Liver (tissue), 9 donors: ENCODE results near the gene TTC34. TPM values are rescaled to one million over a fixed set of nuclear protein-coding genes. Genes with fewer than 3 reads are reported as not detected.

Experiments used
- DNase-seq: peaks from one replicate; pipeline ENCODE4 v3.0.0-alpha.2; 2017; ENCODE audit warnings: low spot score
- H3K27ac ChIP-seq, 2 donors: one replicate each; pipeline ENCODE4 v1.7.0; 2013; ENCODE audit warnings: inconsistent platforms in 2 of 2, low read length in 2 of 2, control low read depth in 1 of 2, low read depth in 1 of 2, mild to moderate bottlenecking in 1 of 2
- H3K27me3 ChIP-seq, 4 donors: one replicate each; pipeline versions ENCODE4 v1.6.1 to v1.7.0; 2013; ENCODE audit warnings: low read length in 3 of 4, inconsistent platforms in 1 of 4, mild to moderate bottlenecking in 1 of 4, moderate library complexity in 1 of 4; ENCODE audit not compliant: control insufficient read depth in 4 of 4, insufficient read depth in 4 of 4
- H3K36me3 ChIP-seq, 4 donors: one replicate each; pipeline versions ENCODE4 v1.6.1 to v1.7.0; 2013; ENCODE audit warnings: low read length in 3 of 4, mild to moderate bottlenecking in 3 of 4, low read depth in 1 of 4, moderate library complexity in 1 of 4; ENCODE audit not compliant: control insufficient read depth in 4 of 4, insufficient read depth in 3 of 4
- H3K4me1 ChIP-seq, 4 donors: one replicate each; pipeline versions ENCODE4 v1.6.1 to v1.7.0; 2013; ENCODE audit warnings: low read length in 3 of 4, mild to moderate bottlenecking in 3 of 4, moderate library complexity in 1 of 4; ENCODE audit not compliant: control insufficient read depth in 4 of 4, insufficient read depth in 4 of 4
- H3K4me3 ChIP-seq, 3 donors: one replicate each; pipeline versions ENCODE4 v1.6.1 to v1.7.0; 2013; ENCODE audit warnings: low read length in 3 of 3, control low read depth in 1 of 3, low read depth in 1 of 3, mild to moderate bottlenecking in 1 of 3
- H3K9ac ChIP-seq, 2 donors: one replicate each; pipeline ENCODE4 v1.7.0; 2013; ENCODE audit warnings: low read length in 2 of 2, mild to moderate bottlenecking in 2 of 2, moderate library complexity in 2 of 2, control low read depth in 1 of 2, low read depth in 1 of 2
- H3K9me3 ChIP-seq, 4 donors: one replicate each; pipeline versions ENCODE4 v1.6.1 to v1.7.0; 2013; ENCODE audit warnings: low read length in 3 of 4; ENCODE audit not compliant: control insufficient read depth in 4 of 4
- CTCF ChIP-seq: fragments of 150-350 bp; IDR thresholded peaks from 2 replicates; pipeline ENCODE4 v1.5.1; 2017; ENCODE audit warnings: improper control_type of control experiment, low read depth, low read length; ENCODE audit not compliant: missing input control
- EGR1 ChIP-seq, 2 donors: IDR thresholded peaks; 2 replicates each; pipeline ENCODE4 v1.6.1; 2016 to 2018; ENCODE audit warnings: antibody characterized with exemption in 2 of 2, low read depth in 2 of 2
- FOXA1 ChIP-seq: IDR thresholded peaks from 2 replicates; pipeline ENCODE4 v1.6.1; 2016; ENCODE audit warnings: antibody characterized with exemption
- FOXA2 ChIP-seq: IDR thresholded peaks from 2 replicates; pipeline ENCODE4 v1.6.1; 2016; ENCODE audit warnings: antibody characterized with exemption
- GABPA ChIP-seq, 2 donors: IDR thresholded peaks in 1 of 2; conservative IDR thresholded peaks in 1 of 2; 2 replicates each; pipeline ENCODE4 v1.6.1; 2016; ENCODE audit warnings: antibody characterized with exemption in 2 of 2, mild to moderate bottlenecking in 1 of 2, moderate library complexity in 1 of 2
- HNF4G ChIP-seq: IDR thresholded peaks from 2 replicates; pipeline ENCODE4 v1.6.1; 2016; ENCODE audit warnings: antibody characterized with exemption
- JUND ChIP-seq, 2 donors: IDR thresholded peaks; 2 replicates each; pipeline ENCODE4 v1.6.1; 2016; ENCODE audit warnings: antibody characterized with exemption in 2 of 2
- MAX ChIP-seq: IDR thresholded peaks from 2 replicates; pipeline ENCODE4 v1.6.1; 2016; ENCODE audit warnings: antibody characterized with exemption
- NR2F2 ChIP-seq: IDR thresholded peaks from 2 replicates; pipeline ENCODE4 v1.6.1; 2016; ENCODE audit warnings: antibody characterized with exemption
- REST ChIP-seq: IDR thresholded peaks from 2 replicates; pipeline ENCODE4 v1.6.1; 2016; ENCODE audit warnings: antibody characterized with exemption, mild to moderate bottlenecking
- RXRA ChIP-seq, 2 donors: IDR thresholded peaks; 2 replicates each; pipeline ENCODE4 v1.6.1; 2017 to 2018; ENCODE audit warnings: antibody characterized with exemption in 2 of 2, mild to moderate bottlenecking in 1 of 2
- SP1 ChIP-seq: IDR thresholded peaks from 2 replicates; pipeline ENCODE4 v1.6.1; 2018; ENCODE audit warnings: antibody characterized with exemption, mild to moderate bottlenecking
- TAF1 ChIP-seq: conservative IDR thresholded peaks from 2 replicates; pipeline ENCODE4 v1.6.1; 2016; ENCODE audit warnings: antibody characterized with exemption, mild to moderate bottlenecking
- YY1 ChIP-seq: IDR thresholded peaks from 2 replicates; pipeline ENCODE4 v1.6.1; 2016; ENCODE audit warnings: antibody characterized with exemption, mild to moderate bottlenecking
- WGBS: extraction: QIAGEN DNeasy Blood & Tissue Kit; methylation state at CpG from one replicate; pipeline ENCODE4 v1.1.7; 2013; 5-methylcytosine and 5-hydroxymethylcytosine counted together
- polyA plus RNA-seq, 2 donors: library from polyadenylated mRNA; stranded (reverse) in 1 of 2; unstranded in 1 of 2; fragments of 200-250 nt in 1 of 2; fragments of >200 nt in 1 of 2; fragmentation: Nextera tagmentation in 1 of 2; extraction: Ambion mirVana in 1 of 2; gene quantifications; one replicate each; pipeline versions ENCODE4 v1.2.1 to v1.2.3, GENCODE V29; 2013 to 2015
- total RNA-seq, 2 donors: library from RNA; depleted of rRNA; stranded (reverse); fragments of >200 nt; gene quantifications; one replicate each; pipeline ENCODE4 v1.2.3, GENCODE V29; 2014
- TF ChIP-seq, protein P1 (sequence below): IDR thresholded peaks from 2 replicates; pipeline ENCODE4 v1.6.1; 2016; ENCODE audit warnings: antibody characterized with exemption
- TF ChIP-seq, protein P2 (sequence below): IDR thresholded peaks from 2 replicates; pipeline ENCODE4 v1.6.1; 2016; ENCODE audit warnings: antibody characterized with exemption
- donor health status: healthy.
- donor health status: healthy.
- donor health status: healthy.
- donor health status: healthy.
- donor health status: healthy.

TTC34 gene
- total and polyA plus RNA-seq, 4 donors, result 0.01 to 0.25 (median 0.08) TPM; not detected in 1

- Histone ChIP-seq H3K27ac (no peak within 1 kb of the TSS), H3K4me3 (no peak within 1 kb of the TSS), H3K4me1 (no peaks in the 10 kb centered on the region), H3K9me3 (peaks cover 0 to 14% (median 8%) of the 10 kb centered on the region in 4 donors), H3K9ac (no peak within 1 kb of the TSS), H3K36me3 (no peaks in the 10 kb centered on the region), H3K27me3 (peaks cover 0 to 7% (median 2%) of the 10 kb centered on the region in 4 donors)
- 80% methylated on average over 16 of the region's 16 CpGs for WGBS
- TF ChIP-seq, protein P1, sequence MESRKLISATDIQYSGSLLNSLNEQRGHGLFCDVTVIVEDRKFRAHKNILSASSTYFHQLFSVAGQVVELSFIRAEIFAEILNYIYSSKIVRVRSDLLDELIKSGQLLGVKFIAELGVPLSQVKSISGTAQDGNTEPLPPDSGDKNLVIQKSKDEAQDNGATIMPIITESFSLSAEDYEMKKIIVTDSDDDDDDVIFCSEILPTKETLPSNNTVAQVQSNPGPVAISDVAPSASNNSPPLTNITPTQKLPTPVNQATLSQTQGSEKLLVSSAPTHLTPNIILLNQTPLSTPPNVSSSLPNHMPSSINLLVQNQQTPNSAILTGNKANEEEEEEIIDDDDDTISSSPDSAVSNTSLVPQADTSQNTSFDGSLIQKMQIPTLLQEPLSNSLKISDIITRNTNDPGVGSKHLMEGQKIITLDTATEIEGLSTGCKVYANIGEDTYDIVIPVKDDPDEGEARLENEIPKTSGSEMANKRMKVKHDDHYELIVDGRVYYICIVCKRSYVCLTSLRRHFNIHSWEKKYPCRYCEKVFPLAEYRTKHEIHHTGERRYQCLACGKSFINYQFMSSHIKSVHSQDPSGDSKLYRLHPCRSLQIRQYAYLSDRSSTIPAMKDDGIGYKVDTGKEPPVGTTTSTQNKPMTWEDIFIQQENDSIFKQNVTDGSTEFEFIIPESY, result no peak
- no peak for TF ChIP-seq SP1
- TF ChIP-seq MAX, result no peak
- TF ChIP-seq REST, result no peak
- TF ChIP-seq HNF4G, result no peak
- TF ChIP-seq RXRA (IDR thresholded peaks at IDR 0.05), result no peak
- no peak for TF ChIP-seq TAF1
- TF ChIP-seq YY1, result no peak
- no peak for DNase-seq
These were observed 168.7 kb downstream of the TTC34 start, which contains the start of gene MMEL1 for GRCh38 chr1:2632561-2633361. MMEL1 (minus strand) TSS chr1:2633016; CDS start chr1:2629484, 3,532 bp downstream.

GRCh38 chr1:2632051-2632430 lies 169.5 kb downstream of the TTC34 start:
- peaks cover 0 to 7% (median 5%) of the 10 kb centered on the region in 4 donors for H3K9me3 ChIP-seq
- H3K27ac ChIP-seq, result no peak overlapping the region
- H3K9ac ChIP-seq, result no peak overlapping the region
- H3K27me3 ChIP-seq, result peaks cover 0 to 7% (median 3%) of the 10 kb centered on the region in 4 donors
- TF ChIP-seq FOXA1, result no peak
- TF ChIP-seq MAX, result no peak
- TF ChIP-seq, protein P2, sequence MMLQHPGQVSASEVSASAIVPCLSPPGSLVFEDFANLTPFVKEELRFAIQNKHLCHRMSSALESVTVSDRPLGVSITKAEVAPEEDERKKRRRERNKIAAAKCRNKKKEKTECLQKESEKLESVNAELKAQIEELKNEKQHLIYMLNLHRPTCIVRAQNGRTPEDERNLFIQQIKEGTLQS, result no peak
- TF ChIP-seq YY1, result no peak
- no peak for TF ChIP-seq GABPA (IDR thresholded peaks at IDR 0.05 in 1 of 2, conservative IDR thresholded peaks at IDR 0.05 in 1 of 2)
- no peak for TF ChIP-seq TAF1
- TF ChIP-seq EGR1 (IDR thresholded peaks at IDR 0.05; ENCODE audit: low read depth in 2 of 2), result no peak
- no peak for TF ChIP-seq REST
- no peak for TF ChIP-seq CTCF
- TF ChIP-seq NR2F2, result no peak
- no peak for TF ChIP-seq JUND (IDR thresholded peaks at IDR 0.05)
- no peak for TF ChIP-seq HNF4G
- TF ChIP-seq, protein P1, result no peak
- no peak for TF ChIP-seq RXRA (IDR thresholded peaks at IDR 0.05)
- TF ChIP-seq FOXA2, result no peak
- H3K36me3 ChIP-seq, result no peaks in the 10 kb centered on the region
- WGBS, result 72% methylated on average over 8 of the region's 8 CpGs
- no peak overlapping the region for H3K4me3 ChIP-seq
- no peaks in the 10 kb centered on the region for H3K4me1 ChIP-seq
- no peak for DNase-seq
